Breast epithelium (tissue), 4 donors: ENCODE results near the gene PWWP2B. TPM values are rescaled to one million over a fixed set of nuclear protein-coding genes. Genes with fewer than 3 reads are reported as not detected.
A peak's percentile ranks its signal among the peaks of the same experiment; 100 is the strongest.

Experiments
- DNase-seq, 2 donors: peaks; one replicate each; pipeline ENCODE4 v3.0.0-alpha.2; 2019; ENCODE audit warnings: low spot score in 2 of 2
- H3K27ac ChIP-seq, 2 donors: fragments of 200-600 bp; sonication (generic) in 1 of 2; one replicate each; pipeline ENCODE4 v1.5.1; 2016 to 2019; ENCODE audit warnings: mild to moderate bottlenecking in 1 of 2
- H3K27me3 ChIP-seq, 2 donors: fragments of 200-600 bp; sonication (generic) in 1 of 2; one replicate each; pipeline versions ENCODE4 v1.5.1 to v1.6.0; 2017 to 2019; ENCODE audit warnings: control low read depth in 1 of 2, mild to moderate bottlenecking in 1 of 2
- H3K36me3 ChIP-seq: fragments of 200-600 bp; one replicate; pipeline ENCODE4 v1.5.1; 2019
- H3K4me1 ChIP-seq, 2 donors: fragments of 200-600 bp; sonication (generic); one replicate each; pipeline ENCODE4 v1.5.1; 2016 to 2019; ENCODE audit warnings: control low read depth in 1 of 2
- H3K4me3 ChIP-seq, 3 donors: fragments of 200-600 bp; sonication (generic); 1 replicate in 2 of 3; 2 replicates in 1 of 3; pipeline ENCODE4 v1.5.1; 2016 to 2019; ENCODE audit warnings: mild to moderate bottlenecking in 3 of 3, moderate library complexity in 2 of 3
- H3K9me3 ChIP-seq, 2 donors: fragments of 200-600 bp; sonication (generic) in 1 of 2; one replicate each; pipeline ENCODE4 v1.5.1; 2016 to 2019; ENCODE audit warnings: control low read depth in 1 of 2
- CTCF ChIP-seq, 3 donors: fragments of 450-650 bp; IDR thresholded peaks; one replicate each; pipeline ENCODE4 v1.5.1; 2016 to 2017; ENCODE audit warnings: antibody characterized with exemption in 3 of 3, mild to moderate bottlenecking in 3 of 3, moderate library complexity in 3 of 3
- POLR2A ChIP-seq: fragments of 450-650 bp; IDR thresholded peaks from one replicate; pipeline ENCODE4 v1.6.1; 2016; ENCODE audit warnings: antibody characterized with exemption, mild to moderate bottlenecking, moderate library complexity
- POLR2AphosphoS5 ChIP-seq, 3 donors: sonication (generic); formaldehyde crosslinking; IDR thresholded peaks; one replicate each; pipeline ENCODE4 v1.6.1; 2017; ENCODE audit warnings: antibody characterized with exemption in 3 of 3
- intact Hi-C: fragments of 100-400 bp; cut with DNase I; formaldehyde crosslinking; loops from one replicate; pipeline ENCODE4 v1.15.1; 2023; ENCODE audit warnings: low total_unique reads
- total RNA-seq, 3 donors: library from RNA; depleted of rRNA; stranded (reverse); fragments of >200 nt; gene quantifications; one replicate each; pipeline ENCODE4 v1.1.0, GENCODE V29; 2016

Gene PWWP2B
- total RNA-seq, 3 donors from 2014 or later = 10.7 to 15.5 (median 13.4) TPM

GRCh38 chr10:132354356-132355094 is 42.5 kb upstream of the PWWP2B start:
- Histone ChIP-seq H3K4me1 (no peaks in the 10 kb centered on the region), H3K27ac (peak overlapping the region in 1 of 2 donors; percentile 69), H3K4me3 (no peak overlapping the region), H3K27me3 (no peaks in the 10 kb centered on the region), H3K36me3 (no peaks in the 10 kb centered on the region), H3K9me3 (no peaks in the 10 kb centered on the region)
- TF ChIP-seq CTCF (IDR thresholded peaks at IDR 0.05) = no peak
- TF ChIP-seq POLR2A = no peak
- no peak for TF ChIP-seq POLR2AphosphoS5 (IDR thresholded peaks at IDR 0.05)
- peak in 1 of 2 donors; percentile 45 for DNase-seq
- intact Hi-C loops = loop anchor here (10.0 kb wide), 1 partner anchor 120 kb away; no protein-coding TSS in a partner anchor

- peak in 1 of 2 donors; percentile 37 for DNase-seq
- Histone ChIP-seq H3K9me3 (no peaks in the 10 kb centered on the region), H3K36me3 (no peaks in the 10 kb centered on the region), H3K27me3 (no peaks in the 10 kb centered on the region), H3K27ac (peak overlapping the region in 1 of 2 donors; percentile 63), H3K4me3 (peak overlapping the region in 1 of 3 donors; percentile 31), H3K4me1 (no peaks in the 10 kb centered on the region)
- TF ChIP-seq POLR2A = no peak
- no peak for TF ChIP-seq POLR2AphosphoS5 (IDR thresholded peaks at IDR 0.05)
- no peak for TF ChIP-seq CTCF (IDR thresholded peaks at IDR 0.05)
- intact Hi-C loops = loop anchor here (10.0 kb wide), 1 partner anchor 120 kb away; no protein-coding TSS in a partner anchor
Observed at GRCh38 chr10:132355297-132355696, 41.7 kb upstream of the PWWP2B start.

DNA sequence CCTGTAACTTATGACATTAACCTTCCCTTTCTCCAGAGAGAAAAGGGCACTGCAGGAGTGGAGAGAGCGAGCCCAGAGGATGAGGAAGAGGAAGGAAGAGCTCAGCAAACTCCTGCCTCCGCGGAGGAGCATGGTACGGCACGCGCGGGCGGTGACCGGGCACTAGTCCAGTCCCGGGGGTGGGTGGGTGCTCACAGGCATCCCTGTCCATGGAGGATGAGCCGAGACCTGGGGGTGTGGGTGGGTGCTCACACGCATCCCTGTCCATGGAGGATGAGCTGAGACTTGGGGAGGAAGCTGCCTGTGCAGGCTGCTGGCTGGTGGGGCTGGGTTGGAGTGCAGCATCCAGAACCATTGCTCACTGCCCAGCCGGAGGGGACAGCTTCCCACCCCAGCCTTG is 41.2 kb upstream of the PWWP2B start:
- H3K36me3 ChIP-seq = no peaks in the 10 kb centered on the region
- H3K9me3 ChIP-seq = no peaks in the 10 kb centered on the region
- TF ChIP-seq CTCF (IDR thresholded peaks at IDR 0.05) (no peak), POLR2AphosphoS5 (IDR thresholded peaks at IDR 0.05) (no peak), POLR2A (no peak)
- H3K27me3 ChIP-seq = no peaks in the 10 kb centered on the region
- H3K4me3 ChIP-seq = peak overlapping the region in 1 of 3 donors; percentile 31
- intact Hi-C loops = loop anchor here (10.0 kb wide), 1 partner anchor 121 kb away; no protein-coding TSS in a partner anchor
- DNase-seq = peak in 1 of 2 donors; percentile 34
- H3K4me1 ChIP-seq = no peaks in the 10 kb centered on the region
- peak overlapping the region in 1 of 2 donors; percentile 63 for H3K27ac ChIP-seq

- Histone ChIP-seq H3K9me3 (no peaks in the 10 kb centered on the region), H3K36me3 (no peaks in the 10 kb centered on the region), H3K4me3 (no peak overlapping the region), H3K4me1 (no peaks in the 10 kb centered on the region), H3K27me3 (no peaks in the 10 kb centered on the region), H3K27ac (no peak overlapping the region)
- no peak for TF ChIP-seq CTCF (IDR thresholded peaks at IDR 0.05)
- TF ChIP-seq POLR2A = no peak
- no peak for TF ChIP-seq POLR2AphosphoS5 (IDR thresholded peaks at IDR 0.05)
- DNase-seq = no peak
- intact Hi-C loops = loop anchor here (10.0 kb wide), 1 partner anchor 122 kb away; no protein-coding TSS in a partner anchor
Observed at GRCh38 chr10:132356621-132357195, 40.3 kb upstream of the PWWP2B start.
